ENCODE data around the gene ZNF664.

ZNF664 gene

GRCh38 chr12:123958876-123959275 is 14.1 kb upstream of the ZNF664 start:
- DNase-seq (ENCODE audit: low read depth), result no peak

GRCh38 chr12:123960029-123960735 is 12.8 kb upstream of the ZNF664 start:
- DNase-seq (ENCODE audit: low read depth), result no peak

GRCh38 chr12:123960856-123961255 is 12.2 kb upstream of the ZNF664 start:
- no peak for DNase-seq (ENCODE audit: low read depth)

- DNase-seq (ENCODE audit: low read depth), result no peak
These were observed 11.2 kb upstream of the ZNF664 start for GRCh38 chr12:123961585-123962345.

- no peak for DNase-seq (ENCODE audit: low read depth)
These were observed 10.5 kb upstream of the ZNF664 start for GRCh38 chr12:123962513-123962912.

GRCh38 chr12:123963821-123964220 is 9.2 kb upstream of the ZNF664 start:
- DNase-seq (ENCODE audit: low read depth), result no peak

- DNase-seq (ENCODE audit: low read depth), result no peak
These were observed 7.6 kb upstream of the ZNF664 start for GRCh38 chr12:123965382-123965781.

- no peak for DNase-seq (ENCODE audit: low read depth)
These were observed 6.4 kb upstream of the ZNF664 start for GRCh38 chr12:123966596-123966995.

GRCh38 chr12:123967121-123967586 is 5.9 kb upstream of the ZNF664 start:
- DNase-seq (ENCODE audit: low read depth), result no peak

- DNase-seq (ENCODE audit: low read depth), result no peak
These were observed 1.6 kb upstream of the ZNF664 start for GRCh38 chr12:123971449-123971769.

GRCh38 chr12:123971770-123972456 is 1.1 kb upstream of the ZNF664 start:
- no peak for DNase-seq (ENCODE audit: low read depth)

- no peak for DNase-seq (ENCODE audit: low read depth)
These were observed 732 bp downstream of the ZNF664 start for GRCh38 chr12:123973552-123974341.

- no peak for DNase-seq (ENCODE audit: low read depth)
These were observed 3.3 kb downstream of the ZNF664 start for GRCh38 chr12:123976227-123976826.

GRCh38 chr12:123979566-123979965 is 6.6 kb downstream of the ZNF664 start:
- no peak for DNase-seq (ENCODE audit: low read depth)

- DNase-seq (ENCODE audit: low read depth), result no peak
These were observed 9.3 kb downstream of the ZNF664 start for GRCh38 chr12:123982269-123982668.

- no peak for DNase-seq (ENCODE audit: low read depth)
These were observed 10.9 kb downstream of the ZNF664 start for GRCh38 chr12:123983822-123984485.

- no peak for DNase-seq (ENCODE audit: low read depth)
These were observed 11.9 kb downstream of the ZNF664 start for GRCh38 chr12:123984903-123985302.

- no peak for DNase-seq (ENCODE audit: low read depth)
These were observed 13.5 kb downstream of the ZNF664 start for GRCh38 chr12:123986374-123986965.

- no peak for DNase-seq (ENCODE audit: low read depth)
These were observed 14.0 kb downstream of the ZNF664 start for GRCh38 chr12:123987022-123987421.

- no peak for DNase-seq (ENCODE audit: low read depth)
These were observed 16.2 kb downstream of the ZNF664 start for GRCh38 chr12:123989168-123989567.

- DNase-seq (ENCODE audit: low read depth), result no peak
These were observed 16.7 kb downstream of the ZNF664 start for GRCh38 chr12:123989753-123990152.
